Fibroblast of villous mesenchyme (primary cell): ENCODE results near the gene PAQR7. TPM values are rescaled to one million over a fixed set of nuclear protein-coding genes. Genes with fewer than 3 reads are reported as not detected.

Experiments
- DNase-seq: peaks from one replicate; pipeline ENCODE4 v3.0.0-alpha.2; 2010; ENCODE audit warnings: low read depth
- H3K4me3 ChIP-seq: 2 replicates; pipeline ENCODE4 v1.5.1; 2011; ENCODE audit warnings: low read depth, mild to moderate bottlenecking, low read length
- CTCF ChIP-seq: IDR thresholded peaks from 2 replicates; pipeline ENCODE4 v1.5.1; 2012; ENCODE audit warnings: low read depth, mild to moderate bottlenecking, low read length; ENCODE audit not compliant: insufficient read depth
- total RNA-seq: library from RNA; depleted of rRNA; stranded (reverse); fragments of >200 nt; gene quantifications from 2 replicates; pipeline ENCODE4 v1.2.3, GENCODE V29; 2012

The PAQR7 gene
- total RNA-seq, 1 donor = 16.0 TPM

- DNase-seq = no peak
- TF ChIP-seq CTCF = no peak
- no peak overlapping the region for H3K4me3 ChIP-seq
These were observed 4.3 kb downstream of the PAQR7 start for GRCh38 chr1:25871086-25871703.

GRCh38 chr1:25870614-25871013 lies 4.9 kb downstream of the PAQR7 start:
- no peak for TF ChIP-seq CTCF
- DNase-seq = no peak
- no peak overlapping the region for H3K4me3 ChIP-seq

GRCh38 chr1:25869909-25870606 lies 5.5 kb downstream of the PAQR7 start:
- no peak for TF ChIP-seq CTCF
- H3K4me3 ChIP-seq = no peak overlapping the region
- no peak for DNase-seq

GRCh38 chr1:25867210-25867991 lies 8.1 kb downstream of the PAQR7 start:
- no peak for TF ChIP-seq CTCF
- H3K4me3 ChIP-seq = no peak overlapping the region
- no peak for DNase-seq

- TF ChIP-seq CTCF = no peak
- no peak overlapping the region for H3K4me3 ChIP-seq
- DNase-seq = no peak
These were observed 9.2 kb downstream of the PAQR7 start for GRCh38 chr1:25866288-25866687.

GRCh38 chr1:25864434-25864833 lies 11.1 kb downstream of the PAQR7 start:
- H3K4me3 ChIP-seq = no peak overlapping the region
- TF ChIP-seq CTCF = no peak
- DNase-seq = no peak
